ENCODE data around the gene PEMT. TPM values are rescaled to one million over a fixed set of nuclear protein-coding genes. Genes with fewer than 3 reads are reported as not detected.

Gene PEMT
- total RNA-seq, 4 donors from 2014 or later: 3.2 to 10.2 (median 7.1) TPM

DNA sequence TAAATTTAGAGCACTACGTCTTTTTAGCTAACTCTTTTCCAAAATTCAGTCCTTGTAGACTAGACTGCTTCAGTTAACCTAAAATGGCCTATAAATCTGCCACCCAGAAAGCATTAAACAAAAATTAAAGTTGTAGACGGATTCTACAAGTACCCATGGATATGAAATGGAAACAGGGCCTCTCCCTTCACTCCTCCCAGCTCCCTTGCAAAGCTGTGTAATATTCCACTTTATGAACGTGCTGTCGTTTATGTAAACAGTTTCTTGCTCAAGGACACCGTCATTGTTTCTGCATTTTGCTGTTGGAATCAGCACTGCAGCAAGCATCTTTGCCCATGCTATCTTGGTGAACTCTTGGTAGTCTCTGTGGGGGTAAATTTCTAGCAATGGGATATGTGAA is 109.6 kb downstream of the PEMT start:
- Histone ChIP-seq H3K27me3 (no peaks in the 10 kb centered on the region), H3K9me3 (no peaks in the 10 kb centered on the region), H3K36me3 (peaks cover 0 to 5% (median 0%) of the 10 kb centered on the region in 4 donors), H3K4me1 (peaks cover 16 to 48% (median 18%) of the 10 kb centered on the region in 4 donors), H3K27ac (no peak overlapping the region), H3K4me3 (no peak overlapping the region)
- 66 to 74% methylated on average over 5 of the region's 5 CpGs for WGBS, 2 donors (ENCODE audit: low coverage in 1 of 2)
- TF ChIP-seq POLR2A (IDR thresholded peaks at IDR 0.05) (no peak), EP300 (IDR thresholded peaks at IDR 0.05; ENCODE audit: low read depth) (no peak), POLR2AphosphoS5 (IDR thresholded peaks at IDR 0.05) (no peak)
- TF ChIP-seq, protein P1, sequence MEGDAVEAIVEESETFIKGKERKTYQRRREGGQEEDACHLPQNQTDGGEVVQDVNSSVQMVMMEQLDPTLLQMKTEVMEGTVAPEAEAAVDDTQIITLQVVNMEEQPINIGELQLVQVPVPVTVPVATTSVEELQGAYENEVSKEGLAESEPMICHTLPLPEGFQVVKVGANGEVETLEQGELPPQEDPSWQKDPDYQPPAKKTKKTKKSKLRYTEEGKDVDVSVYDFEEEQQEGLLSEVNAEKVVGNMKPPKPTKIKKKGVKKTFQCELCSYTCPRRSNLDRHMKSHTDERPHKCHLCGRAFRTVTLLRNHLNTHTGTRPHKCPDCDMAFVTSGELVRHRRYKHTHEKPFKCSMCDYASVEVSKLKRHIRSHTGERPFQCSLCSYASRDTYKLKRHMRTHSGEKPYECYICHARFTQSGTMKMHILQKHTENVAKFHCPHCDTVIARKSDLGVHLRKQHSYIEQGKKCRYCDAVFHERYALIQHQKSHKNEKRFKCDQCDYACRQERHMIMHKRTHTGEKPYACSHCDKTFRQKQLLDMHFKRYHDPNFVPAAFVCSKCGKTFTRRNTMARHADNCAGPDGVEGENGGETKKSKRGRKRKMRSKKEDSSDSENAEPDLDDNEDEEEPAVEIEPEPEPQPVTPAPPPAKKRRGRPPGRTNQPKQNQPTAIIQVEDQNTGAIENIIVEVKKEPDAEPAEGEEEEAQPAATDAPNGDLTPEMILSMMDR (IDR thresholded peaks at IDR 0.05): no peak
- intact Hi-C loops (cut with DNase I; ENCODE audit: low total_unique reads) (loop anchor here (5.0 kb wide), 1 partner anchor 75 kb away; no protein-coding TSS in a partner anchor), in situ Hi-C loops (cut with MboI; ENCODE audit: low pct_ligation_motif_present in 1 of 4, low pct_unique_long_range_greater_than_20kb in 1 of 4, low sequenced_read_pairs in 3 of 4) (no loop called here)
- DNase-seq: no peak

DNA sequence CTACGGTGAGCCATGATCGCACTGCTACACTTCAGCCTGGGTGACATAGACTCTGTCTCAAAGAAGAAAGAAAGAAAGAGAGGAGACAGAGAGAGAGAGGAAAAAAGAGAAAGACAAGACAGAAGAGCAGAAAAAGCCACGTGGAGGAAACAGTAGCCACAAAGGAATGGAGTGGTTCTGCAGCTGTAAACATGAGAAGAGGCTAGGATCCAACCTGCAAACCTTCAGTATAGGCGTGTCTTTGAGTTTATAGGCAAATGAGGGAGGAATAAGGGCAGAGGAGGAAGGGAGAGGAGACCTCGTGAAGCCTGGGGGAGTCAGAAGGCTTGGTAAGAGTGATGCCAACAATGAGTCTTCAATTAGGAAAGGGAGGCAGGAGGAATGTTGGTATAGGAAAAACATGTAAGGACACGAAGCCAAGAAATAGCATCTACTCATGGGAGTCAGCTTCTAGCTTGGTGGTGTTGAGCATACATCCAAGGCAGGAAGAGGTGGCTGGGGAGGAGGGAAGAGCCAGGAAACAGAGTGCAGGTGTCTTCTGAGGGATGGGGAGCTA is 110.8 kb downstream of the PEMT start:
- TF ChIP-seq, protein P1 (IDR thresholded peaks at IDR 0.05): no peak
- no peak for TF ChIP-seq POLR2AphosphoS5 (IDR thresholded peaks at IDR 0.05)
- no peak for TF ChIP-seq EP300 (IDR thresholded peaks at IDR 0.05; ENCODE audit: low read depth)
- no peak for TF ChIP-seq POLR2A (IDR thresholded peaks at IDR 0.05)
- in situ Hi-C loops (cut with MboI; ENCODE audit: low pct_ligation_motif_present in 1 of 4, low pct_unique_long_range_greater_than_20kb in 1 of 4, low sequenced_read_pairs in 3 of 4) (no loop called here), intact Hi-C loops (cut with DNase I; ENCODE audit: low total_unique reads) (loop anchor here (5.0 kb wide), 1 partner anchor 73 kb away; no protein-coding TSS in a partner anchor)
- Histone ChIP-seq H3K27ac (no peak overlapping the region), H3K27me3 (no peaks in the 10 kb centered on the region), H3K4me1 (peaks cover 16 to 48% (median 18%) of the 10 kb centered on the region in 4 donors), H3K36me3 (peaks cover 0 to 5% (median 0%) of the 10 kb centered on the region in 4 donors), H3K4me3 (no peak overlapping the region), H3K9me3 (no peaks in the 10 kb centered on the region)
- no peak for DNase-seq
- whole genome bisulfite sequencing, 2 donors (ENCODE audit: low coverage in 1 of 2): 52 to 65% methylated on average over 4 to 6 of the region's 6 CpGs

DNA sequence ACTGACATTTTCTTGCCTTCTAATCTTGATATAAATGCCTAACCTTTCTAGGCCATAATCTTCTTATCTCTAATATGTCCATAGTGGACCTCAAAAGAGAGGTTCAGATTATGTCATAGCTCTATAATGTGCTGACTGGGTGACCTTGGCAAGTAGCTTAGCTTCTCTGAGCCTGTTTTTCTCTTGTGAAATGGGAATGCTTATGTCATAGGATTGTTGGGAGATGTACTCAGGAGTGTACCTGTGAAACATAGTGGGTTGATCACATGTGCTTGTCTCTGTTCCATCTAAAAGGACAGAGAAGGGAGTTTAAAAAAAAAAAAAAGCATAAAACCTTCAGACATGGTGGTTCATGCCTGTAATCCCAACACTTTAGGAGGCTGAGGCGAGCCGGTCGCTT is 112.3 kb downstream of the PEMT start:
- no peak for TF ChIP-seq POLR2AphosphoS5 (IDR thresholded peaks at IDR 0.05)
- TF ChIP-seq POLR2A (IDR thresholded peaks at IDR 0.05): no peak
- no peak for TF ChIP-seq EP300 (IDR thresholded peaks at IDR 0.05; ENCODE audit: low read depth)
- TF ChIP-seq, protein P1 (IDR thresholded peaks at IDR 0.05): no peak
- Histone ChIP-seq H3K36me3 (peaks cover 0 to 5% (median 0%) of the 10 kb centered on the region in 4 donors), H3K27ac (no peak overlapping the region), H3K27me3 (no peaks in the 10 kb centered on the region), H3K4me1 (peaks cover 16 to 48% (median 18%) of the 10 kb centered on the region in 4 donors), H3K4me3 (no peak overlapping the region), H3K9me3 (no peaks in the 10 kb centered on the region)
- DNase-seq: no peak
- intact Hi-C loops (cut with DNase I; ENCODE audit: low total_unique reads) (no loop called here), in situ Hi-C loops (cut with MboI; ENCODE audit: low pct_ligation_motif_present in 1 of 4, low pct_unique_long_range_greater_than_20kb in 1 of 4, low sequenced_read_pairs in 3 of 4) (no loop called here)
- WGBS, 2 donors (ENCODE audit: low coverage in 1 of 2): 98 to 100% methylated on average over 3 of the region's 3 CpGs

DNA sequence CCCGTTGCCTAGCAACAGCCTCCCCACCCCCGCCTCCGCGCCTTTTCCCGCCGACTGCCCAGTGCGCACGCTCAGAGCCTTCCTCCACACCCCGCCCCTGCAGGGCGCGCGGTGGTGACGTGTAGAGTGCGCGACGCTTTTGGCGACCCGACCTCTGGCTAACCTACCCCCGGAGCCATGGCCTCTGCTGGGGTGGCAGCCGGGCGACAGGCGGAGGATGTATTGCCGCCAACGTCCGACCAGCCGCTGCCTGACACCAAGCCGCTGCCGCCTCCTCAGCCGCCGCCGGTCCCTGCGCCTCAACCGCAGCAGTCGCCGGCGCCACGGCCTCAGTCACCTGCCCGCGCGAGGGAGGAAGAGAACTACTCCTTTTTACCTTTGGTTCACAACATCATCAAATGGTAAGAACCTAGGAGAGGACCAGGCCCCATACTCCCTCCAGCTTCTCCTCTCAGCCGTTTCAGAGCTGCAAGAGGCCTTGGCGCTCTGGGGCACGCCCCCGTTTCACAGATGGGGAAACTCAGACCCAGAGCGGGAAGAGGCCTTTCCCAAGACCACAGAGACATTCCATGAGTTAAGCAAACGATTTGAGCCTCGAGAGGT is 114.5 kb downstream of the PEMT start, which contains the start of gene MED9:
Gene MED9, plus strand, starts transcription at position 136 of the 603 bp plus-strand sequence. Its CDS starts 42 bp downstream, at position 178.
- peak; percentile 96 for DNase-seq
- no peaks in the 10 kb centered on the region for H3K27me3 ChIP-seq
- intact Hi-C loops (cut with DNase I; ENCODE audit: low total_unique reads): no loop called here
- no peaks in the 10 kb centered on the region for H3K9me3 ChIP-seq
- peaks cover 0 to 5% (median 0%) of the 10 kb centered on the region in 4 donors for H3K36me3 ChIP-seq
- in situ Hi-C loops (cut with MboI; ENCODE audit: low pct_ligation_motif_present in 1 of 4, low pct_unique_long_range_greater_than_20kb in 1 of 4, low sequenced_read_pairs in 3 of 4): no loop called here
- TF ChIP-seq, protein P1 (IDR thresholded peaks at IDR 0.05): peak in 1 of 5 experiments; percentile 7
- peak; percentile 84 for TF ChIP-seq POLR2A (IDR thresholded peaks at IDR 0.05)
- peak; percentile 60 to 91 (median 88) for TF ChIP-seq POLR2AphosphoS5 (IDR thresholded peaks at IDR 0.05)
- no peak for TF ChIP-seq EP300 (IDR thresholded peaks at IDR 0.05; ENCODE audit: low read depth)
- WGBS, 2 donors (ENCODE audit: low coverage in 1 of 2): 0 to 3% methylated on average over 8 to 43 of the region's 47 CpGs
- H3K4me1 ChIP-seq: peaks cover 16 to 46% (median 18%) of the 10 kb centered on the region in 4 donors
- H3K4me3 ChIP-seq: peak within 1 kb of the TSS; percentile 75 to 98 (median 90)
- H3K27ac ChIP-seq: peak within 1 kb of the TSS; percentile 87 to 99 (median 94)

All from transverse colon (tissue), 4 donors.